SU-DHL-6 (cell line): ENCODE results near the gene TMEM179B.

Source experiments
- H2AFZ ChIP-seq: fragments of 200-600 bp; sonication (generic); 2 replicates; pipeline ENCODE4 v1.6.1; 2014; ENCODE audit warnings: low read depth, mild to moderate bottlenecking, moderate library complexity, mixed read lengths, antibody characterized with exemption, low read length; ENCODE audit not compliant: severe bottlenecking
- H3F3A ChIP-seq: fragments of 200-600 bp; shearing (Covaris generic); 2 replicates; pipeline ENCODE4 v1.6.0; 2016; ENCODE audit warnings: antibody characterized with exemption, mild to moderate bottlenecking; ENCODE audit not compliant: insufficient read depth
- H3K27ac ChIP-seq: fragments of 200-600 bp; sonication (generic); 2 replicates; pipeline ENCODE4 v1.5.1; 2016; ENCODE audit warnings: low read depth, mild to moderate bottlenecking, low read length, moderate library complexity, mixed read lengths
- H3K27me3 ChIP-seq: fragments of 200-600 bp; sonication (generic), shearing (Covaris generic); 2 replicates; pipeline ENCODE4 v1.6.0; 2014; ENCODE audit warnings: mild to moderate bottlenecking, low read length
- H3K36me3 ChIP-seq: fragments of 200-600 bp; sonication (generic); 2 replicates; pipeline ENCODE4 v1.6.1; 2014; ENCODE audit warnings: mild to moderate bottlenecking, low read length, mixed read lengths
- H3K4me2 ChIP-seq: fragments of 300-600, 200-600 bp; shearing (Covaris generic), sonication (generic); 2 replicates; pipeline ENCODE4 v1.6.0; 2014; ENCODE audit warnings: low read length, low read depth, mild to moderate bottlenecking; ENCODE audit not compliant: poor library complexity, severe bottlenecking
- H3K4me3 ChIP-seq: fragments of 200-600 bp; sonication (generic); 2 replicates; pipeline ENCODE4 v1.5.1; 2014; ENCODE audit warnings: antibody characterized with exemption, low read length, mild to moderate bottlenecking, mixed read lengths; ENCODE audit not compliant: insufficient read depth, poor library complexity, severe bottlenecking
- H3K79me2 ChIP-seq: fragments of 200-600 bp; sonication (generic); 2 replicates; pipeline ENCODE4 v1.6.1; 2014; ENCODE audit warnings: mild to moderate bottlenecking, low read length, moderate library complexity; ENCODE audit not compliant: insufficient read depth
- H3K9ac ChIP-seq: fragments of 200-600 bp; sonication (generic); 2 replicates; pipeline ENCODE4 v1.7.0; 2014; ENCODE audit warnings: mild to moderate bottlenecking, low read length
- H3K9me2 ChIP-seq: fragments of 200-600 bp; sonication (generic); replicated peaks from 2 replicates; pipeline ENCODE4 v1.6.1; 2014; ENCODE audit warnings: low read length; ENCODE audit not compliant: insufficient read depth
- H3K9me3 ChIP-seq: fragments of 200-600 bp; sonication (generic); 2 replicates; pipeline ENCODE4 v1.6.1; 2014; ENCODE audit warnings: low read length, mixed read lengths; ENCODE audit not compliant: insufficient read depth
- H4K20me1 ChIP-seq: fragments of 200-600 bp; sonication (generic); 2 replicates; pipeline ENCODE4 v1.6.1; 2014; ENCODE audit warnings: low read depth, mild to moderate bottlenecking, antibody characterized with exemption, low read length, moderate library complexity, mixed read lengths
- EZH2phosphoT487 ChIP-seq: fragments of 200-600 bp; sonication (generic), shearing (Covaris generic); conservative IDR thresholded peaks from 2 replicates; pipeline ENCODE4 v1.6.1; 2018; ENCODE audit warnings: mild to moderate bottlenecking, antibody characterized with exemption, low read length, moderate library complexity, mixed read lengths
- TF ChIP-seq, protein P1 (sequence below): fragments of 200-600 bp; sonication (generic); IDR thresholded peaks from one replicate; pipeline ENCODE4 v1.5.1; 2017; ENCODE audit warnings: antibody characterized with exemption, mild to moderate bottlenecking, low read length, moderate library complexity; ENCODE audit not compliant: insufficient read depth, poor library complexity, severe bottlenecking

The TMEM179B gene

DNA sequence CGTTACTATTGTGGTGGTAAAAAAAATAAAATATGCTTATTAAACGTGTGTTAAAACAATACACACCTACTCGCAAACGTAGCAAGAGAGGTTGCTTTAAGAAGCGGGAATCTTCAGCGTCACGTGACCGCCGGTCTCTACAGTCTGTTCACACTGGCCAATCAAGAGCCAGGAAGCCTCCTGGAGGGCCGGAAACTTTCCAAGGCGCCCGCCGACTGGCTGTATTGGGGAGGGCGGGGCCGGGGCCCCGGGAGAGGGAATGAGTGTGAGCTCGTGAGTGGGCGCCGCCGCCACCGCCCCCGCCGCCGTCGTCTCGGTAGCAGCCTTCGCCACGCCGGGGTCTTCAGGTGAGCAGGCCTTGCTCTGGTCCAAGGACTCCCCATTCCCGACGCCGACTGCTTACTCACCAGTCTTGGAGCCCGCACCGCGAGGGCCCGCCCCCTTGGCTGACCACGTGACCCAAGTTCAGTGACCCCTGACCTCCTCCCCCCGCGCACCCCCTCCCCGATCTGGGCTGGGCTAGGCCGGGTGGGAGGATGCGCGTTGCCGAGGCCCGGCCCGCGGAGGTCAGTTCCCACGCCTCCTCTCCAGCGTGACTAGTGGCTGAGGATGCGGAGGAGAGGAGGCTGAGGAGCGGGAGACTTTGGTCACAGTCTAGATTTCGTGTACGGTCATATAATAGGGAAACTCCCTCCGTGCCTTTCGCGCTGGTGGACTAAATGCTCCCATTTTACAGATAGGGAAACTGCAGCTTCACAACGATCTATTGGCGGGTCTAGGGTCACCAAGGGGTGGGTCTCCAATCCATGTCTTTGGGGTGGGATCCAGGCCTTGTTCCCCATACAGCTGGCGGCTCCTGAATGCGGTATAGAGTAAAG is 15.8 kb upstream of the TMEM179B start, which contains the start of gene TAF6L:
TSS of gene TAF6L (plus strand) at position 253 of the 878 bp plus-strand sequence. CDS start 4,388 bp downstream, outside the sequence.
- Histone ChIP-seq H3K4me2 (peak within 1 kb of the TSS; percentile 65), H3K27me3 (no peaks in the 10 kb centered on the region), H3K4me3 (peak within 1 kb of the TSS; percentile 80), H3F3A (peaks cover 18% of the 10 kb centered on the region), H3K36me3 (no peaks in the 10 kb centered on the region), H3K9me3 (no peaks in the 10 kb centered on the region), H3K9me2 (no peaks in the 10 kb centered on the region), H3K9ac (peak within 1 kb of the TSS; percentile 75), H4K20me1 (no peaks in the 10 kb centered on the region), H2AFZ (peak within 1 kb of the TSS; percentile 52), H3K79me2 (peaks cover 23% of the 10 kb centered on the region), H3K27ac (peak within 1 kb of the TSS; percentile 73)
- TF ChIP-seq, protein P1, sequence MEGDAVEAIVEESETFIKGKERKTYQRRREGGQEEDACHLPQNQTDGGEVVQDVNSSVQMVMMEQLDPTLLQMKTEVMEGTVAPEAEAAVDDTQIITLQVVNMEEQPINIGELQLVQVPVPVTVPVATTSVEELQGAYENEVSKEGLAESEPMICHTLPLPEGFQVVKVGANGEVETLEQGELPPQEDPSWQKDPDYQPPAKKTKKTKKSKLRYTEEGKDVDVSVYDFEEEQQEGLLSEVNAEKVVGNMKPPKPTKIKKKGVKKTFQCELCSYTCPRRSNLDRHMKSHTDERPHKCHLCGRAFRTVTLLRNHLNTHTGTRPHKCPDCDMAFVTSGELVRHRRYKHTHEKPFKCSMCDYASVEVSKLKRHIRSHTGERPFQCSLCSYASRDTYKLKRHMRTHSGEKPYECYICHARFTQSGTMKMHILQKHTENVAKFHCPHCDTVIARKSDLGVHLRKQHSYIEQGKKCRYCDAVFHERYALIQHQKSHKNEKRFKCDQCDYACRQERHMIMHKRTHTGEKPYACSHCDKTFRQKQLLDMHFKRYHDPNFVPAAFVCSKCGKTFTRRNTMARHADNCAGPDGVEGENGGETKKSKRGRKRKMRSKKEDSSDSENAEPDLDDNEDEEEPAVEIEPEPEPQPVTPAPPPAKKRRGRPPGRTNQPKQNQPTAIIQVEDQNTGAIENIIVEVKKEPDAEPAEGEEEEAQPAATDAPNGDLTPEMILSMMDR, result no peak
- TF ChIP-seq EZH2phosphoT487, result no peak

DNA sequence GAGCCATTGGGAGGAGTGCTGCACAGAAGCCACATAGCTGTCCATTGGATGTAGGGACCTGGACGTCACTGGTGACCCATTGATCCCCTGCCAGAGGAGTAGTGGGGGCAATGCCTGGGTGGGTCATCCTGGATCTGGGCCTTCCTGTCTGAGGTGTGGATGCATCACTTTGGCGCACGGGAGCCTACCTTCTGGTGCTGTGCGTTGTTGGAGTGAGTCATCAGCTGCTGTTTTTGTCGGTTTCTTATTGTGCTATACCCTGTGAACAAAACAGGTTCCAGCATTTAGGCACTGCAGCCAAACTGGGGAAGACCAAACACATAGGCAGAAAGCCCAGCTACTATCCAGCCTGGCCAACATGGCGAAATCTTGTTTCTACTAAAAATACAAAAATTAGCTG is 12.8 kb upstream of the TMEM179B start:
- no peaks in the 10 kb centered on the region for H4K20me1 ChIP-seq
- no peak overlapping the region for H2AFZ ChIP-seq
- H3K9me3 ChIP-seq, result no peaks in the 10 kb centered on the region
- no peak overlapping the region for H3K27ac ChIP-seq
- TF ChIP-seq EZH2phosphoT487, result no peak
- TF ChIP-seq, protein P1, result no peak
- H3F3A ChIP-seq, result peaks cover 14% of the 10 kb centered on the region
- H3K36me3 ChIP-seq, result no peaks in the 10 kb centered on the region
- H3K4me3 ChIP-seq, result no peak overlapping the region
- no peak overlapping the region for H3K4me2 ChIP-seq
- H3K79me2 ChIP-seq, result peaks cover 23% of the 10 kb centered on the region
- no peaks in the 10 kb centered on the region for H3K9me2 ChIP-seq
- H3K9ac ChIP-seq, result no peak overlapping the region
- no peaks in the 10 kb centered on the region for H3K27me3 ChIP-seq

DNA sequence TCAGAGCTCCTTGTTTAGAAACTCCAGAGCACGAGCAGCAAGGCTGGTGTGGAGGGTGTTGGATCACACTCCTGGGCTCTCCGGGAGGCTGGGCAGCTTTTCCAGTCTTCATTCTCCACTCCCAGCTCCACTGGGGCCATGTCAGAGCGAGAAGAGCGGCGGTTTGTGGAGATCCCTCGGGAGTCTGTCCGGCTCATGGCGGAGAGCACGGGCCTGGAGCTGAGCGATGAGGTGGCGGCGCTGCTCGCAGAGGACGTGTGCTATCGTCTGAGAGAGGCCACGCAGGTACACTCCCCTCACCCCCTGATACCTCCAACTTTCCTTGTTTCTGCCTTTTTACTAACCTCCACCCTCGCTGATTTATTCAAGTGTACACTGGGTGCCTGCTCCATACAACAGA is 11.6 kb upstream of the TMEM179B start:
- Histone ChIP-seq H3F3A (peaks cover 3% of the 10 kb centered on the region), H3K4me2 (no peak overlapping the region), H3K9ac (no peak overlapping the region), H3K9me2 (no peaks in the 10 kb centered on the region), H2AFZ (no peak overlapping the region), H3K4me3 (no peak overlapping the region), H3K27me3 (no peaks in the 10 kb centered on the region), H3K36me3 (no peaks in the 10 kb centered on the region), H4K20me1 (no peaks in the 10 kb centered on the region), H3K27ac (no peak overlapping the region), H3K9me3 (no peaks in the 10 kb centered on the region), H3K79me2 (peaks cover 23% of the 10 kb centered on the region)
- TF ChIP-seq, protein P1, result no peak
- TF ChIP-seq EZH2phosphoT487, result no peak
